ENCODE results near the gene OGA. TPM values are rescaled to one million over a fixed set of nuclear protein-coding genes. Genes with fewer than 3 reads are reported as not detected.
"Not testable (repeated sequence)": the region's sequence is repeated elsewhere in the genome, so short reads cannot be mapped to it uniquely, and the experiment has no call there.

The OGA gene
- total and polyA plus RNA-seq, 2 of the 8 experiments (the other 6 are each of a cell fraction or from before 2014, with no cell fraction given), result 31.2 to 107 TPM

GRCh38 chr10:101789231-101789630 lies 29.0 kb downstream of the OGA start:
- H3K79me1 ChIP-seq (ENCODE audit: low read depth, low read length); H2BK20ac ChIP-seq (ENCODE audit: low read length); H2BK5ac ChIP-seq (ENCODE audit: low read depth, low read length); H2BK120ac ChIP-seq (replicated peaks; ENCODE audit: low read depth, low read length); H2BK15ac ChIP-seq (ENCODE audit: low read length); H3K4me1 ChIP-seq (replicated peaks in 1 of 4; ENCODE audit: control insufficient read depth in 3 of 4, insufficient read depth in 4 of 4, low read length in 3 of 4); POLR2A ChIA-PET (ENCODE audit: partially characterized antibody); H4K8ac ChIP-seq (ENCODE audit: extremely low read depth, insufficient read depth, low read length); H3K27me3 ChIP-seq (replicated peaks in 1 of 4; ENCODE audit: control insufficient read depth in 3 of 4, extremely low read depth in 1 of 4, insufficient read depth in 3 of 4, low read length in 3 of 4); DNase-seq (ENCODE audit: low read depth in 1 of 2, low spot score in 2 of 2); H3K18ac ChIP-seq (ENCODE audit: extremely low read depth, low read length); H3K9me3 ChIP-seq (ENCODE audit: insufficient read depth in 2 of 2, low read depth in 1 of 2, low read length in 1 of 2); H3K4me3 ChIP-seq (ENCODE audit: extremely low read depth in 1 of 4, insufficient read depth in 2 of 4, low read depth in 3 of 4, low read length in 4 of 4); H3K23ac ChIP-seq (ENCODE audit: insufficient read length); FAIRE-seq; H3K9ac ChIP-seq (replicated peaks in 1 of 4; ENCODE audit: extremely low read depth in 1 of 4, low read depth in 3 of 4, low read length in 3 of 4); H3K4ac ChIP-seq (replicated peaks; ENCODE audit: insufficient read length, low read depth, low read length); H3K27ac ChIP-seq (ENCODE audit: low read depth, low read length); H4K20me1 ChIP-seq (replicated peaks in 1 of 2; ENCODE audit: control insufficient read depth in 1 of 2, insufficient read depth in 2 of 2, low read length in 2 of 2); H3K23me2 ChIP-seq (ENCODE audit: low read depth, low read length); H3K79me2 ChIP-seq (ENCODE audit: control insufficient read depth in 1 of 2, insufficient read depth in 2 of 2, low read length in 2 of 2); H3K14ac ChIP-seq (ENCODE audit: insufficient read length); H3K4me2 ChIP-seq (ENCODE audit: insufficient read depth in 1 of 2, low read depth in 2 of 2, low read length in 2 of 2); H2AK5ac ChIP-seq (ENCODE audit: low read depth, low read length); H4K5ac ChIP-seq (ENCODE audit: insufficient read length, low read depth, low read length); H2BK12ac ChIP-seq (ENCODE audit: low read depth, low read length); H4K91ac ChIP-seq (replicated peaks; ENCODE audit: insufficient read length, low read length); H3K56ac ChIP-seq (replicated peaks; ENCODE audit: insufficient read length, low read depth, low read length); H2AFZ ChIP-seq (ENCODE audit: low read length): not testable (repeated sequence)
- 94% methylated on average over 9 of the region's 9 CpGs; no CpG with 5 or more reads in 1 of the 2 experiments for WGBS, 2 experiments (ENCODE audit: extremely low coverage in 1 of 2, insufficient coverage in 1 of 2, insufficient read length in 1 of 2, insufficient replicate concordance in 2 of 2, low coverage in 1 of 2, low lambda C conversion rate in 2 of 2, missing lambda C conversion rate in 1 of 2)
- H3K36me3 ChIP-seq (ENCODE audit: control insufficient read depth in 2 of 4, insufficient read depth in 4 of 4, low read length in 3 of 4), result peaks cover 26 to 80% (median 64%) of the 10 kb centered on the region in 4 experiments
- CTCF ChIA-PET (ENCODE audit: partially characterized antibody), result interaction anchor here (0.9 to 1.2 kb wide), 2 partner anchors 8 to 18 kb away, joined by 3 read pairs; no protein-coding TSS in a partner anchor

All from H1 (cell line).